Activated naive CD4-positive, alpha-beta T cell treated with anti-CD3 and anti-CD28 coated beads, Interleukin-2, amount 50 U/mL, for 72 hours (primary cell): Measurements from ENCODE around the gene SYNE3. TPM values are rescaled to one million over a fixed set of nuclear protein-coding genes. Genes with fewer than 3 reads are reported as not detected.
"Not testable (repeated sequence)": the region's sequence is repeated elsewhere in the genome, so short reads cannot be mapped to it uniquely, and the experiment has no call there.

Experiments used
- ATAC-seq, 2 donors: fragments of 150-1000 bp; cut with Tn5 transposase; 2 replicates each; pipeline ENCODE4 v1.10.0; 2021; ENCODE audit warnings: mild to moderate bottlenecking in 2 of 2, moderate library complexity in 2 of 2
- DNase-seq, 2 donors: peaks; one replicate each; pipeline ENCODE4 v3.0.0; 2021 to 2022; ENCODE audit warnings: low spot score in 2 of 2
- H3K27ac Mint-ChIP-seq, 2 donors: one replicate each; pipeline ENCODE4 v1.8.0; 2022; ENCODE audit warnings: mild to moderate bottlenecking in 2 of 2, mixed read lengths in 2 of 2
- H3K36me3 Mint-ChIP-seq, 2 donors: one replicate each; pipeline ENCODE4 v1.8.0; 2022; ENCODE audit warnings: mixed read lengths in 2 of 2
- H3K9me3 Mint-ChIP-seq, 2 donors: one replicate each; pipeline ENCODE4 v1.8.0; 2022; ENCODE audit warnings: mixed read lengths in 2 of 2
- total RNA-seq, 2 donors: library from RNA; stranded (reverse); gene quantifications; one replicate each; pipeline ENCODE4 v1.2.3, GENCODE V29; 2022

SYNE3 gene
- total RNA-seq, 2 donors from 2014 or later: 9.9 to 73.8 TPM

GRCh38 chr14:95518045-95518751, 1.7 kb upstream of the SYNE3 start:
- DNase-seq (no peak), ATAC-seq (no peak)
- Mint-ChIP-seq H3K36me3 (peaks cover 5 to 6% of the 10 kb centered on the region in 2 donors), H3K9me3 (no peaks in the 10 kb centered on the region), H3K27ac (peak overlapping the region; percentile 10 to 69)

DNA sequence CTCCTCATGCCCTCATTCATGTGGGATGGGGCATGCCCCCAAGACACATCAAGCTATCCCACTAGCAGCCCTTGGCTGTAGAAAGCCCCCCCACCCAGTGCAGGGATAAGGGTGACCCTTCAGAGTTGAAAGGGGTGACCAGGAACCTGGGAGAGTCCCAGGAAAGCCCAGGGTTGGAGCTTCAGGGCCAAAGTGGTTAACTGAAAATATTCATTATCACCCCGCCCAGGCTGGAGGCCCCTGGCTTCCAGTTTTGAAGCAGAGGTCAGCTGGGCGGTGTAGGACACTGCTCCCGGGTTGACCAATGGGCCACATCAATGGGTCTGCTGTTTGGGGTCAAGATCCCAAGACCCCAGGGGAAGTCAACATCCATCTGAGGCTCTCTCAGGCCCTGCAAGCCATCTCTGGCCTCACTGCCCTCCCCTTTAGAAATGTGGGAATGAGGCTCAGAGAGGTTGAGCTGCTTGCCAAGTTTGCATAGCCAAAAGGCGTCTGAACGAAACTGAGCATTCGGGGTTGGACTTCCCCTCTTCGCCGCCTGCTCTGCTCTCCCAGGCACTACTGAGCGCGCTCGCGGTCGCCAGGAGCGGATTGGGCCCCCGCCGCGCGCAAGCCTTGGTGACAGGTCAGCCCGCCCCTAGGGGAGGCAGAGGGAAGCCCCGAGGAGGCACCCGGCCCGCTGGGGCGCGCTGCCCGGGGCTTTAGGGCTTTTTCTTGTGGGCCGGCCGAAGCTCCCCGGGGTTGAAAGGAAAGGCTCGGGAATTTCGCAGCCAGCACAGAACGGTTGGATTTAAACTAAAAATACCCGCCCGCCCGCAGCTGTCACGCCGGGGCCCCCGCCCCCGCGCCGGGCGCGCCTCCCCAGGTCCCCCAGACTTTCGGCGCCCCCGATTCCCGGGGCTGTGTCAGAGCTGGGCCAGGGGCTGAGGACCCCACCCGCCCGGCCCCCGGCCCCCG, 576 bp downstream of the SYNE3 start:
- H3K9me3 Mint-ChIP-seq: no peaks in the 10 kb centered on the region
- H3K36me3 Mint-ChIP-seq: peaks cover 0 to 10% of the 10 kb centered on the region in 2 donors
- DNase-seq (peak; percentile 87 to 94), ATAC-seq (peak; percentile 84 to 90)
- peak overlapping the region; percentile 56 to 92 for H3K27ac Mint-ChIP-seq

DNA sequence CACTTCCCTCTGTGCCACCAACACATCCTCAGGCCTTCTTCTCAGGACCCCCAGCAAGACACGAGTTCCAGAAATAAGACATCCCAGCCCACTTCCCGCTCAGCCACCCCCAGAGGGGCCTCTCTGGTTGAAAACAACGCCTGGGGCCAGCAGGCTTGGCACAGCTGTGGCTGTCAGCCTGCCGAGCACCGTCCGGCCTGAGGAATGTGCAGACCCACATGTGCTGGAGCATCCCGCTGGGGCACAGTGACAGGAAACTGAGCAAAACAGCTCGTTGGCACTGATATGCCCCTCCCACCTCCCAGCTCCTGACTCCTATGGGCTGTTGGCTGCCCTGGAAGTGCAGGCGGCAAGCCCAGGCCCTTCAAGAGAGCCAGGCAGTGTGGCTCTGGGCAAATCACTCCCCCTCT, 1.4 kb downstream of the SYNE3 start:
- peaks cover 0 to 14% of the 10 kb centered on the region in 2 donors for H3K36me3 Mint-ChIP-seq
- DNase-seq: no peak

DNA sequence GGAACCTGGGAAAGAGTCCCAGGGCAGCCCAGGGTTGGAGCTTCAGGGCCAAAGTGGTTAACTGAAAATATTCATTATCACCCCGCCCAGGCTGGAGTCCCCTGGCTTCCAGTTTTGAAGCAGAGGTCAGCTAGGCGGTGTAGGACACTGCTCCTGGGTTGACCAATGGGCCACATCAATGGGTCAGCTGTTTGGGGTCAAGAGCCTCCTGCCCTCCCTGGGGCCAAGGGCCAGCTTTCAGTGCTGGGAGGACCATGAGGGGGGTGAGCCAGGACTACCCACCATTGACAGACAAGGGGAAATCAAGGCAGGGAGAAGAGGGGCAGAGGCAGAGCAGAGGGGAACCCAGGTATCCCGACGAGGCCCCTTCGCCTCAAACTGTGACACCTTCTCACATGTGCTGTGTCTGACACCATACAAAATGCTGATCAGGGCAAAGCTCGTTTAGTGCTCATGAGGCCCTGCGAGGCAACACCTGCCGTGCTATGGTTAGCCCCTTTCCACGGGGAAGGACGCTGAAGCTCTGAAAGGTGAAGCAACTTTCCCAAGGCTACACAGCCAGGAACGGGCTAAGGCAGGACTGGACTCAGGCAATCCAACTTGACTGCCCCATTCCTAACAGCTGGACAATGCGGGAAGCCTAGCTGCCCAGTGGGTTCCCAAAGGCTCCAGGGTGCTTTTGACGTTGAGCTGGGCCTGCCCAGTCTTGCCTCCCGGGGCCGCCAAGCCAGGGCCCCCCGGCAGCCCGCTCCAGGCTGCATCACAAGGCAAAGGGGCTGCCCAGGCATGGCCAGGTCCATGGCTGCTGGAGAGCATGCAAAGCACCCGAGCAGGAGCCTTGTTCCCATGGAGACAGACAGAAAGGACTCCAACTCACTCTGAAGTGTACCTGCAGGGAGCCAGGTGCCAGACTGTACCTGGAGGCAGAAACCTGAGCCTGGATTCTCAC, 2.0 kb downstream of the SYNE3 start:
- DNase-seq: no peak
- Mint-ChIP-seq H3K27ac (peak overlapping the region in 1 of 2 donors; percentile 56), H3K9me3 (no peaks in the 10 kb centered on the region), H3K36me3 (peaks cover 0 to 20% of the 10 kb centered on the region in 2 donors)
- no peak for ATAC-seq

More for the DNA sequence above, 1.4 kb downstream of the SYNE3 start:
- ATAC-seq: no peak
- Mint-ChIP-seq H3K27ac (peak overlapping the region in 1 of 2 donors; percentile 56), H3K9me3 (no peaks in the 10 kb centered on the region)

DNA sequence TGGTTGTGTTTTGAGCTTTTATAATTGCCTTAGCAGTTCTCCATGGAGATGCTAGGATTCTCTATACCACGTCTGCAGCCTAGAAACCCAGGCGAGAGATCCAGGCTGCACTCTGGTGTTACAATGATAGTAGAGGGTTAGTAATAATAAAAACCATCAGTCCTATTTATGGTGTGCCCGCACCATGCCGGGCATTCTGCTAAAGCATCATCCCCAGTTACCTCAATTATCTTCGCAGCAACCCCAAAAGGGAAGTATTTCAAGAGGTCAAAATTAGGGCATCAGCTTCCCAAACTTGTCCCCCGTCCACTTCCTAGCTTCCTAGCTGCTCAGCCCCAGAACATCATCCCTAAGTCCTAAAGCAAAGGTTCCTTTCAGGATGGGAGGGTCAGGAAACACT, 3.2 kb downstream of the SYNE3 start:
- ATAC-seq (no peak), DNase-seq (no peak)
- H3K9me3 Mint-ChIP-seq: no peaks in the 10 kb centered on the region
- peaks cover 0 to 22% of the 10 kb centered on the region in 2 donors for H3K36me3 Mint-ChIP-seq
- peak overlapping the region in 1 of 2 donors; percentile 10 for H3K27ac Mint-ChIP-seq

DNA sequence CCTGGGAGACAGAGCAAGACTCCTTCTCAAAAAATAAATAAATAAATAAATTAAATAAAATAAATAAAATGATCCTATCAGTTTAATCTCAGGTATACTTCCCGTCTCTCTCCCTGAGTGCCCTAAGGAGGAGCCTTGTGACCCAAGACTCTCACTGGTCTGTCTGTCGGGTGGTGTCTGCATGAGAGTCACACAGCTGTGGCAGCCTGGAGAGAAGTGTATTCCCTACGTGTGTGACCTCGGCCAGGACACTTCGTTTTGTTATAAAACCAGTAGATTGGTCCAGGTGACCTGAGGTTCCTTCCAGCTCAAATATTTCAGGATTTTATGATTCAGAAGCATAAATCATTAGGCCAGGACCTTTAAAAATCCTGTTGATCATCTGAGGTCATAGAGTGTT, 4.8 kb downstream of the SYNE3 start:
- H3K27ac Mint-ChIP-seq: no peak overlapping the region
- ATAC-seq: no peak
- H3K9me3 Mint-ChIP-seq: no peaks in the 10 kb centered on the region
- peaks cover 0 to 30% of the 10 kb centered on the region in 2 donors for H3K36me3 Mint-ChIP-seq
- no peak for DNase-seq

DNA sequence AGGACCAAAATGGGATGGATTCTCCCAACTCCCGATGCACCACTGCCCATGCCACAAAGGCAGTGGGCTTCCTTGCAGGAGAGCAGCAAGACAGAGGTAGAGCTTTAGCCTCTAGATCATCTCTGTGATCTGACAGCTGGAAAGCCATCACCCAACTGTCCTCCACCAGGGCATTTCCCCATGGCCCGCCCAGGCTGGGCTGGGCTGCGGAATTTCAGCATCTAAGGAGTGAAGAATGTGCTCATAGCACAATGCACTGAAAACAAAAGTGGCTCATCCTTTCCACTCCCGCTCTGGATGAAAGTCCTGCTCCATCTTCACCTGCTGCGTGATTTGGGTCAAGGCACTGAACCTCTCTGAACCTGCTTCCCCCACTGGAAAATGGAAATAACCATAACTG, 5.6 kb downstream of the SYNE3 start:
- DNase-seq (no peak), ATAC-seq (no peak)
- Mint-ChIP-seq H3K36me3 (peaks cover 0 to 39% of the 10 kb centered on the region in 2 donors), H3K9me3 (no peaks in the 10 kb centered on the region), H3K27ac (no peak overlapping the region)

GRCh38 chr14:95510344-95510743, 6.1 kb downstream of the SYNE3 start:
- Mint-ChIP-seq H3K36me3 (peaks cover 0 to 41% of the 10 kb centered on the region in 2 donors), H3K27ac (peak overlapping the region in 1 of 2 donors; percentile 36)
- H3K9me3 Mint-ChIP-seq, ATAC-seq, DNase-seq: not testable (repeated sequence)

DNA sequence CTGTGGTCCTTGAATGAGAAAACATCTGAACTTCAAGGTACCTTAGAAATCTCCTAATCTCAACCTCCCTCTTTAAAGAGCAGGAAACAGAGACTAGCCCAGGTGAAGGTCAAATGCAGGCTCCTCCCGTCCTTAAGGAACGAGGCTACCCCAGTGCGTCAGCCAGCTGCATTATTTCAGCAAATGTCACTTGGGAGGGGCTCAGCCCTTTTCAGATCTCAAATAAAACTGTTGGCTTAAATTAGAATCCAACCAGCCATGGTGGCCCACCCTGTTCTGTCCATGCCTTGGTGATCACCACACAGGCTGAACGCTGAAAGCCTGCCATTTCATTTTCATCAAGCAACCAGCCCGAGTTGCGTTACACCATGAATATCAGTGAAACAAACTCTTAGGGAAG, 7.0 kb downstream of the SYNE3 start:
- no peak for ATAC-seq
- H3K27ac Mint-ChIP-seq: no peak overlapping the region
- no peak for DNase-seq
- peaks cover 0 to 39% of the 10 kb centered on the region in 2 donors for H3K36me3 Mint-ChIP-seq
- H3K9me3 Mint-ChIP-seq: no peaks in the 10 kb centered on the region

- Mint-ChIP-seq H3K36me3 (peaks cover 0 to 43% of the 10 kb centered on the region in 2 donors), H3K9me3 (no peaks in the 10 kb centered on the region), H3K27ac (peak overlapping the region in 1 of 2 donors; percentile 82)
- DNase-seq (no peak), ATAC-seq (no peak)
These were observed 8.1 kb downstream of the SYNE3 start for GRCh38 chr14:95508377-95508776.

DNA sequence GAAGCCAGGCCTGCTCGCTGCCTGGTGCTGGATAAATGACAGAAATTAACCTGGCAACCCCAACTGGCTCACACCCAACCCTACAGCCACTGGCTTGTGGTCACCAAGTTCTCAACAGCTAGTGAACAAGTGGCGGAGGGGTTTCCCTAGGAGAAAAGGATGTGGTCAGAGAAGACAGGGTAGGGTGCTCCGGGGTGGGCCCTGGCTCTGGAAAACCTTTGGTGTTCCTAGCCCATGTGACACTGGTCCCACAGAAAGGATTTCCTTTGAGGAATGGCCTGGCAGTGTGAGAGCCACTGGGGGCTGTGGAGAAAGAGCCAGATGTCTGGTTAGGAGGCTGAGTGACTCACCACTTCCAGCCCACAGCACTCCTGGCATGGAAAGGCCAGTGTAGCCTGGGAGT, 8.7 kb downstream of the SYNE3 start:
- H3K27ac Mint-ChIP-seq: no peak overlapping the region
- DNase-seq (no peak), ATAC-seq (peak in 1 of 2 donors; percentile 83)
- H3K9me3 Mint-ChIP-seq: no peaks in the 10 kb centered on the region
- peaks cover 0 to 43% of the 10 kb centered on the region in 2 donors for H3K36me3 Mint-ChIP-seq

DNA sequence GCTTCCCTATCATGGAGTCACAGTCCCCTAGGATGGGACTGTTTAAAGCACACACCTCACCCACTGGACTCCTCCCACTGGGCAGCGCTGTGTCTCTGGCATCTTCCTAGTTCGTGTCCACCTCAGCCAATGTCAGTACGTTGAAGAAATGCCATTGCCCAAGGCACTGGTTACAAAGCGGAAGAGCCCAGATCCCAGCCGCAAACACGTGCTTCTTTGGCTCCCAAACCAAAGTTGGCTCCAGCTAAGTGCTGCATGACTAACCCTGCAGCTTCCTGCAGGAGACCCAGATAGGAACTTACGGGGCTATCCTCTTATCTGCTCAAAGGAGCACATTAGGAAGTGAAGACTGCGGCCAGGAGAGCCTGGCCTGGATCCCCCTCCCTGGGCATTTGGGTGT, 9.3 kb downstream of the SYNE3 start:
- no peak for DNase-seq
- no peak for ATAC-seq
- Mint-ChIP-seq H3K9me3 (no peaks in the 10 kb centered on the region), H3K27ac (no peak overlapping the region), H3K36me3 (peaks cover 0 to 43% of the 10 kb centered on the region in 2 donors)

DNA sequence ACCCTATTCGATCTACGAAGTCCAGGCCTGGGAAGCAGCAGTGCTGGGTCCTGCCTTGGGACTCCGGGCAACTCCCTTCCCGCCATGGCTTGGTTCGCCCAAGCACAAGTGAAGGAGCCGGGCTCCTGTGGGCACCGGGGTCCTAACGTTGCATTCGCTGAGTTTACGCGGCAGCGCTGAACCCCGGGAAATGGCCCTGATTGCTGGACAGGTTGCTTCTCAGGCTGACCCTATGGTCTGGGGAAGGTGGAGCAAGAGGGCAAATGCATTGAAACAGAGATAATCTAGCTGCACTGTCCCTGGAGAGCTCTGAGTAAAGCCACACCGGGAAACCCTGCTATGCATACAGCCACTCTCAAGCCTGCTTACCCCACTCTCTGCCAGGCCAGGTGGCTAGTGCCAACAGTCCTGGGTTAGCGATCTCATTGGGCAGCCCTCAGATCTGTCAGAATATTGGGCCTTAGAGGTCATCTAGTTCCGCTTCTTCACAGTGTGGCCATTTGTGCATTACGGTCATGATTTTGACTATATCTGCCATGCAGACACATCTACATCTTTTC, 11.3 kb downstream of the SYNE3 start:
- Mint-ChIP-seq H3K36me3 (peaks cover 8 to 47% of the 10 kb centered on the region in 2 donors), H3K27ac (peak overlapping the region; percentile 44 to 54), H3K9me3 (no peaks in the 10 kb centered on the region)
- no peak for DNase-seq
- ATAC-seq: no peak

- ATAC-seq (peak; percentile 56 to 83), DNase-seq (no peak)
- Mint-ChIP-seq H3K9me3 (no peaks in the 10 kb centered on the region), H3K27ac (peak overlapping the region; percentile 54 to 58), H3K36me3 (peaks cover 8 to 40% of the 10 kb centered on the region in 2 donors)
These were observed 12.1 kb downstream of the SYNE3 start for GRCh38 chr14:95504135-95505029.
